SW480 (cell line): ENCODE data around the gene CNN2.

Experiments used
- DNase-seq: peaks from one replicate; pipeline ENCODE4 v3.0.0-alpha.2; 2016; ENCODE audit warnings: low spot score

The CNN2 gene

GRCh38 chr19:1081301-1082164 is 55.1 kb downstream of the CNN2 start:
- DNase-seq = no peak

- DNase-seq = peak; percentile 79
Measured at GRCh38 chr19:1082165-1082927, 55.9 kb downstream of the CNN2 start.

- DNase-seq = no peak
Measured at GRCh38 chr19:1082928-1083816, 56.8 kb downstream of the CNN2 start.

- DNase-seq = no peak
Measured at GRCh38 chr19:1084024-1084868, 57.8 kb downstream of the CNN2 start.

GRCh38 chr19:1085053-1085658 is 58.7 kb downstream of the CNN2 start:
- DNase-seq = no peak

GRCh38 chr19:1085676-1086442 is 59.5 kb downstream of the CNN2 start:
- DNase-seq = no peak

GRCh38 chr19:1086613-1087012 is 60.2 kb downstream of the CNN2 start:
- DNase-seq = no peak

- DNase-seq = no peak
Measured at GRCh38 chr19:1087813-1088415, 61.5 kb downstream of the CNN2 start.

- DNase-seq = no peak
Measured at GRCh38 chr19:1088416-1089010, 62.1 kb downstream of the CNN2 start.
